ENCODE results near the gene SGIP1.

Gene SGIP1

DNA sequence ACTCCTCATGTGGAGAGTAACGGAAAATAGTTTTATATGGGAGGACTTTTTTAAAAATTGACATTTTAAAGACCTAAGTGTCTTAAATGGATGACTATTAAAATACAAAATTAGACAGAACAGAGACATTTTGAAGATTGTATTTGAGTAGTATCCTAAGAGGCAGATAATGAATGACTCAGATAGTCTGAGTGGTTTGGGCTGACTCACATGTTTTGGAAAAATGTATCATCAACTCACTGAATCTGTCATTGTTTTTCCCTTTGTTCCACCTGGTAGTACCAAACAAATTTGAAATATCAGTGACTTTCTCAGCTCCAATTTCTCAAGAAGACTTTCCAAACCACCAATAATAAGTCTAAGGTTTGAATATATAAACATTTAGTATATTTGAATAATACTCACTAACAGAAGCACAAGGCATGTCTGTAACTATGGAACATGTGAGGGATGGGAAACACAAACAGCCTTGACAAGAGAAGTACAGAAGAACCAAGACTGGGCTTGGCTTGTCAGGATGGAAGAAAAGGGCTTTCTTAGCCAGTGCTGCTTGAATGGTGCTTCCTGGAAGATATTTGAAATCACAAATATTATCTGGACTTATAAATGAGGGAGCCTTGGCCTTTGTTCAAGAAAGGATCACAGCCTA is 90.6 kb downstream of the SGIP1 start:
- H3K79me2 ChIP-seq (ENCODE audit: insufficient read depth, low read depth) = no peaks in the 10 kb centered on the region
- H4K20me1 ChIP-seq (ENCODE audit: insufficient read depth) = no peaks in the 10 kb centered on the region
- peaks cover 5% of the 10 kb centered on the region for H3K4me1 ChIP-seq (ENCODE audit: low read depth, poor library complexity, severe bottlenecking)
- no peak overlapping the region for H3K4me3 ChIP-seq (IDR thresholded peaks at IDR 0.05; ENCODE audit: insufficient read depth, low read depth, low read length)
- no peak overlapping the region for H3K4me2 ChIP-seq
- H2AFZ ChIP-seq (ENCODE audit: low read depth) = no peak overlapping the region
- TF ChIP-seq, protein P1, sequence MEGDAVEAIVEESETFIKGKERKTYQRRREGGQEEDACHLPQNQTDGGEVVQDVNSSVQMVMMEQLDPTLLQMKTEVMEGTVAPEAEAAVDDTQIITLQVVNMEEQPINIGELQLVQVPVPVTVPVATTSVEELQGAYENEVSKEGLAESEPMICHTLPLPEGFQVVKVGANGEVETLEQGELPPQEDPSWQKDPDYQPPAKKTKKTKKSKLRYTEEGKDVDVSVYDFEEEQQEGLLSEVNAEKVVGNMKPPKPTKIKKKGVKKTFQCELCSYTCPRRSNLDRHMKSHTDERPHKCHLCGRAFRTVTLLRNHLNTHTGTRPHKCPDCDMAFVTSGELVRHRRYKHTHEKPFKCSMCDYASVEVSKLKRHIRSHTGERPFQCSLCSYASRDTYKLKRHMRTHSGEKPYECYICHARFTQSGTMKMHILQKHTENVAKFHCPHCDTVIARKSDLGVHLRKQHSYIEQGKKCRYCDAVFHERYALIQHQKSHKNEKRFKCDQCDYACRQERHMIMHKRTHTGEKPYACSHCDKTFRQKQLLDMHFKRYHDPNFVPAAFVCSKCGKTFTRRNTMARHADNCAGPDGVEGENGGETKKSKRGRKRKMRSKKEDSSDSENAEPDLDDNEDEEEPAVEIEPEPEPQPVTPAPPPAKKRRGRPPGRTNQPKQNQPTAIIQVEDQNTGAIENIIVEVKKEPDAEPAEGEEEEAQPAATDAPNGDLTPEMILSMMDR (conservative IDR thresholded peaks at IDR 0.05; ENCODE audit: low read depth, low read length) = no peak
- no peak overlapping the region for H3K9ac ChIP-seq
- no peaks in the 10 kb centered on the region for H3K36me3 ChIP-seq (ENCODE audit: insufficient read depth)
- H3K27ac ChIP-seq = no peak overlapping the region
- H3K27me3 ChIP-seq (ENCODE audit: insufficient read depth, low read depth) = no peaks in the 10 kb centered on the region

DNA sequence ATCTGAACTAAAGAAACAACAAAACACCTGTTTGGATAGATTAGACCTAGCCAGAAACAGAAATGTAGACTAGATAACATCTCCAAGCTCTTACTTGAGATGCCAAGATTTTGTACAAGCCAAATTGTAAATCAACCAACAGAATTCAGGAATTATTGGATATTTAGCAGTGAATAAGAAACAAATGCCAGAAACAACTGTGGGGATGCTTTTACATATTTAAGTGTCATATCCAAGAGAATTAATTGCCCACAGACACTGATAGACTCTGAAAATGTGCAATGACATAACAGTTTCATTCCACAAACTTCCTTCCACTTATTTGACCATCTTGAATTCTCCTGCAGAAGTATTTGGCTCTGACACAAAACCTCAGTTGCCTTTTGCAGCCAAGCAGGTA is 92.3 kb downstream of the SGIP1 start:
- Histone ChIP-seq H3K27ac (no peak overlapping the region), H2AFZ (ENCODE audit: low read depth) (no peak overlapping the region), H3K4me2 (no peak overlapping the region), H3K79me2 (ENCODE audit: insufficient read depth, low read depth) (no peaks in the 10 kb centered on the region), H4K20me1 (ENCODE audit: insufficient read depth) (no peaks in the 10 kb centered on the region), H3K4me3 (IDR thresholded peaks at IDR 0.05; ENCODE audit: insufficient read depth, low read depth, low read length) (no peak overlapping the region), H3K9ac (no peak overlapping the region), H3K36me3 (ENCODE audit: insufficient read depth) (no peaks in the 10 kb centered on the region), H3K27me3 (ENCODE audit: insufficient read depth, low read depth) (no peaks in the 10 kb centered on the region), H3K4me1 (ENCODE audit: low read depth, poor library complexity, severe bottlenecking) (peaks cover 5% of the 10 kb centered on the region)
- TF ChIP-seq, protein P1 (conservative IDR thresholded peaks at IDR 0.05; ENCODE audit: low read depth, low read length) = no peak

DNA sequence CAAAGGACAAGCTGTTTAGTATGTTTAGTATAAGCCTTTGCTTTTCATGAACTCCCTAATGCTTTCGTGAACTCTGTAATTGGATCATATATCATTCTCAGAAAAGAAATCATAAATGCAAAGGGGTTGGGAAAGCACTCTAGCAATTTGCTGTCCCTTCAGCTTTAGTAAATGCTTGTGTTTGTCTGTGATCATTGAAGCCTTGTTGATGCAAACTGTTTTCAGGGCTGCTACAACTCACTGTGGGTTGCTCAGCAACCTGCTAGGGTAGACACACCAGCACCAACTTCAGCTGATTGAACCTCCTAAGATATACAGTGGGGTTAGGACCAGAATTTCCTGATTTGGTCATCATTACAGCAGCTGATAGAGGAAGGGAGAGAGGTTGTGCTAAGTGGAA is 95.0 kb downstream of the SGIP1 start:
- Histone ChIP-seq H3K27ac (no peak overlapping the region), H4K20me1 (ENCODE audit: insufficient read depth) (no peaks in the 10 kb centered on the region), H3K4me3 (IDR thresholded peaks at IDR 0.05; ENCODE audit: insufficient read depth, low read depth, low read length) (no peak overlapping the region), H3K27me3 (ENCODE audit: insufficient read depth, low read depth) (no peaks in the 10 kb centered on the region), H3K79me2 (ENCODE audit: insufficient read depth, low read depth) (no peaks in the 10 kb centered on the region), H3K36me3 (ENCODE audit: insufficient read depth) (no peaks in the 10 kb centered on the region), H3K9ac (no peak overlapping the region), H3K4me1 (ENCODE audit: low read depth, poor library complexity, severe bottlenecking) (peaks cover 3% of the 10 kb centered on the region), H2AFZ (ENCODE audit: low read depth) (no peak overlapping the region), H3K4me2 (no peak overlapping the region)
- TF ChIP-seq, protein P1 (conservative IDR thresholded peaks at IDR 0.05; ENCODE audit: low read depth, low read length) = no peak

DNA sequence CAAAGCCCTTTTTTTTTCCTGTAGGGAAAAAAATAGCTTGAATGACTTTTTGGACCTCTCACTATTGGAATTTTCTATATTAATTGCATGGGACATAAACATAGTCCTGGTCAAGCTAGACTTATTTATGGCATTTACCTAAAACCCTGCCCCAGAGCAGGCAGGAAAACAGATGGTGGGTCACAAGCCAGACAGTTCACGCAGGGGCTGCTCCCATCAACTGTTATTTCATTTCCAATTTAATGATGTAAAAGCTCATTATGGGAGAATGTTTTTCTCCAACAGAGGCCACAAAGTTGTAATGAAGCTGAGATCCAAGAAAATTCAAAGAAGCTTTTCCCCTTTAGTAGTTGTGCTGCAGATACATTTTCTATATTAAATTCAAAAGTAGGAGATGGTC is 99.2 kb downstream of the SGIP1 start:
- Histone ChIP-seq H4K20me1 (ENCODE audit: insufficient read depth) (no peaks in the 10 kb centered on the region), H3K4me1 (ENCODE audit: low read depth, poor library complexity, severe bottlenecking) (no peaks in the 10 kb centered on the region), H3K4me2 (no peak overlapping the region), H3K27me3 (ENCODE audit: insufficient read depth, low read depth) (no peaks in the 10 kb centered on the region), H3K36me3 (ENCODE audit: insufficient read depth) (no peaks in the 10 kb centered on the region), H2AFZ (ENCODE audit: low read depth) (no peak overlapping the region), H3K9ac (no peak overlapping the region), H3K79me2 (ENCODE audit: insufficient read depth, low read depth) (no peaks in the 10 kb centered on the region), H3K4me3 (IDR thresholded peaks at IDR 0.05; ENCODE audit: insufficient read depth, low read depth, low read length) (no peak overlapping the region), H3K27ac (no peak overlapping the region)
- TF ChIP-seq, protein P1 (conservative IDR thresholded peaks at IDR 0.05; ENCODE audit: low read depth, low read length) = no peak
